HepG2 (cell line): Measurements from ENCODE around the gene TMTC2.

Source experiments
- PHF20 ChIP-seq: sonication (generic); formaldehyde crosslinking; IDR thresholded peaks from 2 replicates; pipeline ENCODE4 v1.5.0; 2020; ENCODE audit warnings: mild to moderate bottlenecking, missing genetic modification reagents
- ZNF17 ChIP-seq: sonication (generic); formaldehyde crosslinking; IDR thresholded peaks from 2 replicates; pipeline ENCODE4 v1.5.0; 2020; ENCODE audit warnings: mild to moderate bottlenecking, missing genetic modification reagents
- ZNF777 ChIP-seq: sonication (generic); formaldehyde crosslinking; IDR thresholded peaks from 2 replicates; pipeline ENCODE4 v1.4.0; 2020; ENCODE audit warnings: missing genetic modification reagents
- TF ChIP-seq, protein P1 (sequence below): sonication (generic); IDR thresholded peaks from 2 replicates; pipeline ENCODE4 v1.6.1; 2016; ENCODE audit warnings: low read depth, borderline replicate concordance

DNA sequence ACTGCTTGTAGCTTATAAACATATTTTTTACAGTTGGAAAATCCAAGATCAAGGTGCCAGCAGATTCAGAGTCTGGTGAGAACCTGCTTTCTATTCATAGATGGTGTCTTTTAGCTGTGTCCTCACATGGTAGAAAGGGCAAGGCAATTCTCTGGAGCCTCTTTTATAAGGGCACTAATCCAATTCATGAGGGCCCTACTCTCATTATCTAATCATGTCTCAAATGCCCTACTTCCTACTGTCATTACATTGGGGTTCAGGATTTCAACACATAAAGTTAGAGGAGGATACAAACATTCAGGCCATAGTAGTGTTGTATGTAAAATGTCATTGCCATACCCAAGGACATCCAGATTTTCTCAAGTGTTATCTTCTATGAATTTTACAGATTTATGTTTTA, 496.4 kb downstream of the TMTC2 start:
- TF ChIP-seq PHF20 (CRISPR knock-in tag) (no peak), ZNF17 (CRISPR knock-in tag) (no peak), ZNF777 (CRISPR knock-in tag) (no peak)
- TF ChIP-seq, protein P1, sequence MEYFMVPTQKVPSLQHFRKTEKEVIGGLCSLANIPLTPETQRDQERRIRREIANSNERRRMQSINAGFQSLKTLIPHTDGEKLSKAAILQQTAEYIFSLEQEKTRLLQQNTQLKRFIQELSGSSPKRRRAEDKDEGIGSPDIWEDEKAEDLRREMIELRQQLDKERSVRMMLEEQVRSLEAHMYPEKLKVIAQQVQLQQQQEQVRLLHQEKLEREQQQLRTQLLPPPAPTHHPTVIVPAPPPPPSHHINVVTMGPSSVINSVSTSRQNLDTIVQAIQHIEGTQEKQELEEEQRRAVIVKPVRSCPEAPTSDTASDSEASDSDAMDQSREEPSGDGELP, result no peak
